WTC11 (cell line): Measurements from ENCODE around the gene VPS41. TPM values are rescaled to one million over a fixed set of nuclear protein-coding genes. Genes with fewer than 3 reads are reported as not detected.

Experiments
- ATAC-seq: fragments of 200-7000 bp; cut with Tn5 transposase; 2 replicates; pipeline ENCODE4 v1.10.0; 2021; ENCODE audit warnings: mild to moderate bottlenecking, moderate library complexity
- CTCF ChIA-PET: fragments of 300-600 bp; sonication (Branson Sonifier 250); formaldehyde crosslinking; loops from one replicate; lab custom pipeline; 2021; ENCODE audit warnings: antibody characterized with exemption; lab: Charles Lee
- POLR2A ChIA-PET: fragments of 350-600 bp; sonication (Branson Sonifier 250); formaldehyde crosslinking; loops from one replicate; lab custom pipeline; 2021; ENCODE audit warnings: antibody characterized with exemption; lab: Charles Lee
- DNase-seq: peaks from one replicate; pipeline ENCODE4 v3.0.0; 2021; ENCODE audit warnings: low spot score
- H3K27ac Mint-ChIP-seq: 2 replicates; pipeline ENCODE4 v1.8.0; 2021; ENCODE audit warnings: mixed read lengths
- H3K27me3 Mint-ChIP-seq: 2 replicates; pipeline ENCODE4 v1.8.0; 2021; ENCODE audit warnings: low read depth, mild to moderate bottlenecking, moderate library complexity, mixed read lengths
- H3K36me3 Mint-ChIP-seq: 2 replicates; pipeline ENCODE4 v1.8.0; 2021; ENCODE audit warnings: mixed read lengths
- H3K4me1 Mint-ChIP-seq: 2 replicates; pipeline ENCODE4 v1.8.0; 2022; ENCODE audit warnings: mixed read lengths
- H3K4me3 Mint-ChIP-seq: 2 replicates; pipeline ENCODE4 v1.8.0; 2021; ENCODE audit warnings: mild to moderate bottlenecking, moderate library complexity, mixed read lengths
- H3K9me3 Mint-ChIP-seq: 2 replicates; pipeline ENCODE4 v1.8.0; 2021; ENCODE audit warnings: mixed read lengths
- ARID4B ChIP-seq: sonication (generic); formaldehyde crosslinking; IDR thresholded peaks from 2 replicates; pipeline ENCODE4 v1.8.0; 2023; ENCODE audit warnings: missing genetic modification reagents, mild to moderate bottlenecking, borderline replicate concordance
- ATF2 ChIP-seq: sonication (generic); formaldehyde crosslinking; IDR thresholded peaks from 2 replicates; pipeline ENCODE4 v1.8.1; 2022; ENCODE audit warnings: low read depth, missing genetic modification reagents, borderline replicate concordance
- CREM ChIP-seq: sonication (generic); formaldehyde crosslinking; IDR thresholded peaks from 2 replicates; pipeline ENCODE4 v1.8.1; 2022; ENCODE audit warnings: mild to moderate bottlenecking, missing genetic modification reagents, moderate library complexity
- ELF4 ChIP-seq: sonication (generic); formaldehyde crosslinking; IDR thresholded peaks from 2 replicates; pipeline ENCODE4 v1.8.1; 2022; ENCODE audit warnings: low read depth, mild to moderate bottlenecking, moderate library complexity, missing genetic modification reagents
- HMGA2 ChIP-seq: fragments of 250-450 bp; sonication (Bioruptor Pico); IDR thresholded peaks from 2 replicates; pipeline ENCODE4 v1.4.0; 2021; ENCODE audit warnings: mild to moderate bottlenecking, moderate library complexity
- MXD4 ChIP-seq: fragments of 250-450 bp; sonication (Bioruptor Pico); IDR thresholded peaks from 2 replicates; pipeline ENCODE4 v1.8.0; 2021; ENCODE audit warnings: mild to moderate bottlenecking, moderate library complexity, borderline replicate concordance
- NR1H2 ChIP-seq: sonication (generic); formaldehyde crosslinking; IDR thresholded peaks from 2 replicates; pipeline ENCODE4 v1.9.0; 2021; ENCODE audit warnings: mild to moderate bottlenecking, moderate library complexity, missing genetic modification reagents
- RORB ChIP-seq: fragments of 250-450 bp; sonication (Bioruptor Pico); IDR thresholded peaks from 2 replicates; pipeline ENCODE4 v1.9.0; 2021; ENCODE audit warnings: mild to moderate bottlenecking
- SMAD4 ChIP-seq: sonication (generic); formaldehyde crosslinking; IDR thresholded peaks from 2 replicates; pipeline ENCODE4 v1.8.0; 2022; ENCODE audit warnings: mild to moderate bottlenecking, missing genetic modification reagents
- SP1 ChIP-seq: sonication (generic); formaldehyde crosslinking; conservative IDR thresholded peaks from 2 replicates; pipeline ENCODE4 v1.8.1; 2022; ENCODE audit warnings: missing genetic modification reagents
- USF1 ChIP-seq: sonication (generic); formaldehyde crosslinking; IDR thresholded peaks from 2 replicates; pipeline ENCODE4 v1.8.0; 2022; ENCODE audit warnings: mild to moderate bottlenecking, missing genetic modification reagents
- ZNF138 ChIP-seq: sonication (generic); formaldehyde crosslinking; conservative IDR thresholded peaks from 2 replicates; pipeline ENCODE4 v1.8.1; 2022; ENCODE audit warnings: mild to moderate bottlenecking, moderate library complexity, missing genetic modification reagents
- ZNF396 ChIP-seq: fragments of 250-450 bp; sonication (Bioruptor Pico); IDR thresholded peaks from 2 replicates; pipeline ENCODE4 v1.8.0; 2021; ENCODE audit warnings: mild to moderate bottlenecking, moderate library complexity, borderline replicate concordance
- total RNA-seq: library from RNA; stranded (reverse); gene quantifications from 3 replicates; pipeline ENCODE4 v1.2.3, GENCODE V29; 2021

The VPS41 gene
- total RNA-seq, 1 experiment from 2014 or later = 50.3 TPM

GRCh38 chr7:38880454-38880853 lies 28.5 kb downstream of the VPS41 start:
- Mint-ChIP-seq H3K27me3 (no peaks in the 10 kb centered on the region), H3K4me1 (peaks cover 12% of the 10 kb centered on the region), H3K9me3 (0 out of 2 replicates have a peak, but pooled peaks cover 5% of the 10 kb centered on the region), H3K27ac (no peak overlapping the region), H3K36me3 (no peaks in the 10 kb centered on the region), H3K4me3 (no peak overlapping the region)
- DNase-seq (no peak), ATAC-seq (no peak)
- ChIA-PET POLR2A (interaction anchor here (0.7 kb wide), 1 partner anchor 29 kb away, joined by 3 read pairs; the partner anchor contains the start of gene VPS41), CTCF (interaction anchor here (1.1 to 2.2 kb wide), 3 partner anchors 8 to 38 kb away, joined by 5 to 9 read pairs (median 5); no protein-coding TSS in a partner anchor)
- no peak for TF ChIP-seq MXD4 (CRISPR knock-in tag)
- TF ChIP-seq ELF4 (CRISPR knock-in tag) = no peak

GRCh38 chr7:38880035-38880434 lies 29.0 kb downstream of the VPS41 start:
- H3K27me3 Mint-ChIP-seq = no peaks in the 10 kb centered on the region
- no peak overlapping the region for H3K27ac Mint-ChIP-seq
- no peak overlapping the region for H3K4me3 Mint-ChIP-seq
- DNase-seq (no peak), ATAC-seq (no peak)
- TF ChIP-seq ARID4B (CRISPR knock-in tag) = no peak
- no peak for TF ChIP-seq MXD4 (CRISPR knock-in tag)
- no peak for TF ChIP-seq ZNF138
- TF ChIP-seq HMGA2 (CRISPR knock-in tag) = no peak
- TF ChIP-seq NR1H2 (CRISPR knock-in tag) = no peak
- no peak for TF ChIP-seq SMAD4 (CRISPR knock-in tag)
- no peak for TF ChIP-seq RORB (CRISPR knock-in tag)
- TF ChIP-seq ATF2 = no peak
- peaks cover 12% of the 10 kb centered on the region for H3K4me1 Mint-ChIP-seq
- ChIA-PET POLR2A (no interaction called here), CTCF (interaction anchor here (1.5 to 2.2 kb wide), 2 partner anchors 8 to 10 kb away, joined by 5 to 9 read pairs; no protein-coding TSS in a partner anchor)
- 0 out of 2 replicates have a peak, but pooled peaks cover 5% of the 10 kb centered on the region for H3K9me3 Mint-ChIP-seq
- no peaks in the 10 kb centered on the region for H3K36me3 Mint-ChIP-seq

- no peak overlapping the region for H3K4me3 Mint-ChIP-seq
- H3K4me1 Mint-ChIP-seq = peaks cover 17% of the 10 kb centered on the region
- no peak for ATAC-seq
- H3K36me3 Mint-ChIP-seq = no peaks in the 10 kb centered on the region
- H3K9me3 Mint-ChIP-seq = 0 out of 2 replicates have a peak, but pooled peaks cover 5% of the 10 kb centered on the region
- ChIA-PET POLR2A (no interaction called here), CTCF (no interaction called here)
- H3K27ac Mint-ChIP-seq = no peak overlapping the region
- no peak for DNase-seq
- no peaks in the 10 kb centered on the region for H3K27me3 Mint-ChIP-seq
- no peak for TF ChIP-seq USF1 (CRISPR knock-in tag)
- no peak for TF ChIP-seq ARID4B (CRISPR knock-in tag)
- TF ChIP-seq SP1 = no peak
- no peak for TF ChIP-seq CREM (CRISPR knock-in tag)
- no peak for TF ChIP-seq ZNF396 (CRISPR knock-in tag)
These were observed 30.1 kb downstream of the VPS41 start for GRCh38 chr7:38878694-38879457.
